OCI-LY3 (cell line): ENCODE results near the gene DSCAM.

Experiments
- H2AFZ ChIP-seq: fragments of 200-600, 300-600 bp; shearing (Covaris generic); 2 replicates; pipeline ENCODE4 v1.6.0; 2014; ENCODE audit warnings: antibody characterized with exemption, low read depth, low read length
- H3K27ac ChIP-seq: fragments of 200-600, 300-600 bp; sonication (generic); 2 replicates; pipeline ENCODE4 v1.5.1; 2014; ENCODE audit warnings: mild to moderate bottlenecking, low read length, moderate library complexity, mixed read lengths
- H3K27me3 ChIP-seq: fragments of 200-600, 300-600 bp; sonication (generic); 2 replicates; pipeline ENCODE4 v1.6.1; 2014; ENCODE audit warnings: low read depth, low read length, mixed read lengths
- H3K36me3 ChIP-seq: fragments of 200-600, 300-600 bp; sonication (generic); replicated peaks from 2 replicates; pipeline ENCODE3; 2014; ENCODE audit warnings: low read depth, low read length, mixed read lengths
- H3K4me1 ChIP-seq: fragments of 300-600, 200-600 bp; sonication (generic); 2 replicates; pipeline ENCODE4 v1.6.1; 2014; ENCODE audit warnings: low read length, mixed read lengths
- H3K4me2 ChIP-seq: fragments of 200-600, 300-600 bp; sonication (generic); 2 replicates; pipeline ENCODE4 v1.6.1; 2014; ENCODE audit warnings: low read length, mixed read lengths
- H3K4me3 ChIP-seq: fragments of 300-600, 200-600 bp; sonication (generic); 2 replicates; pipeline ENCODE4 v1.5.1; 2014; ENCODE audit warnings: antibody characterized with exemption, mild to moderate bottlenecking, low read length, moderate library complexity
- H3K79me2 ChIP-seq: fragments of 300-600, 200-600 bp; shearing (Covaris generic); 2 replicates; pipeline ENCODE4 v1.6.1; 2014; ENCODE audit warnings: mild to moderate bottlenecking, low read length, mixed read lengths
- H3K9ac ChIP-seq: fragments of 300-600, 200-600 bp; shearing (Covaris generic); 2 replicates; pipeline ENCODE4 v1.6.0; 2014; ENCODE audit warnings: mild to moderate bottlenecking, low read length, moderate library complexity
- H3K9me3 ChIP-seq: fragments of 200-600, 300-600 bp; shearing (Covaris generic); 2 replicates; pipeline ENCODE4 v1.6.1; 2014; ENCODE audit warnings: low read length, mixed read lengths; ENCODE audit not compliant: insufficient read depth
- H4K20me1 ChIP-seq: fragments of 200-600, 300-600 bp; sonication (generic); 2 replicates; pipeline ENCODE4 v1.6.1; 2016; ENCODE audit warnings: low read length, mixed read lengths; ENCODE audit not compliant: insufficient read depth
- CTCF ChIP-seq: fragments of 200-600, 300-600 bp; sonication (generic); IDR thresholded peaks from 2 replicates; pipeline ENCODE4 v1.5.1; 2014; ENCODE audit warnings: antibody characterized with exemption, low read length, low read depth
- EZH2phosphoT487 ChIP-seq: fragments of 200-600 bp; shearing (Covaris generic); IDR thresholded peaks from 2 replicates; pipeline ENCODE4 v1.6.1; 2018; ENCODE audit warnings: antibody characterized with exemption, mixed run types, low read depth

The DSCAM gene

GRCh38 chr21:40567501-40567900 is 279.5 kb downstream of the DSCAM start:
- H3K4me1 ChIP-seq, result no peaks in the 10 kb centered on the region
- no peaks in the 10 kb centered on the region for H3K79me2 ChIP-seq
- no peak for TF ChIP-seq CTCF
- TF ChIP-seq EZH2phosphoT487, result no peak
- no peaks in the 10 kb centered on the region for H3K9me3 ChIP-seq
- no peaks in the 10 kb centered on the region for H3K27me3 ChIP-seq
- H2AFZ ChIP-seq, result no peak overlapping the region
- no peak overlapping the region for H3K4me3 ChIP-seq
- H3K4me2 ChIP-seq, result no peak overlapping the region
- H3K9ac ChIP-seq, result no peak overlapping the region
- H3K36me3 ChIP-seq, result no peaks in the 10 kb centered on the region
- H4K20me1 ChIP-seq, result no peaks in the 10 kb centered on the region
- H3K27ac ChIP-seq, result no peak overlapping the region

- Histone ChIP-seq H3K27ac (no peak overlapping the region), H3K4me1 (no peaks in the 10 kb centered on the region), H3K79me2 (no peaks in the 10 kb centered on the region), H3K9me3 (no peaks in the 10 kb centered on the region), H3K4me2 (no peak overlapping the region), H3K4me3 (no peak overlapping the region), H4K20me1 (no peaks in the 10 kb centered on the region), H3K9ac (no peak overlapping the region), H2AFZ (no peak overlapping the region), H3K27me3 (no peaks in the 10 kb centered on the region), H3K36me3 (no peaks in the 10 kb centered on the region)
- TF ChIP-seq EZH2phosphoT487, result no peak
Measured at GRCh38 chr21:40566486-40566885, 280.5 kb downstream of the DSCAM start.

- no peak overlapping the region for H3K9ac ChIP-seq
- no peaks in the 10 kb centered on the region for H4K20me1 ChIP-seq
- no peak overlapping the region for H3K4me2 ChIP-seq
- H2AFZ ChIP-seq, result no peak overlapping the region
- no peaks in the 10 kb centered on the region for H3K9me3 ChIP-seq
- no peaks in the 10 kb centered on the region for H3K79me2 ChIP-seq
- H3K27ac ChIP-seq, result no peak overlapping the region
- no peaks in the 10 kb centered on the region for H3K27me3 ChIP-seq
- no peak overlapping the region for H3K4me3 ChIP-seq
- no peaks in the 10 kb centered on the region for H3K4me1 ChIP-seq
- H3K36me3 ChIP-seq, result no peaks in the 10 kb centered on the region
- TF ChIP-seq CTCF, result no peak
- no peak for TF ChIP-seq EZH2phosphoT487
Measured at GRCh38 chr21:40564318-40564717, 282.6 kb downstream of the DSCAM start.

GRCh38 chr21:40563900-40564299 is 283.1 kb downstream of the DSCAM start:
- no peak overlapping the region for H3K9ac ChIP-seq
- no peak overlapping the region for H3K27ac ChIP-seq
- no peaks in the 10 kb centered on the region for H3K4me1 ChIP-seq
- no peak overlapping the region for H3K4me2 ChIP-seq
- H3K79me2 ChIP-seq, result no peaks in the 10 kb centered on the region
- H3K4me3 ChIP-seq, result no peak overlapping the region
- no peaks in the 10 kb centered on the region for H3K9me3 ChIP-seq
- H3K36me3 ChIP-seq, result no peaks in the 10 kb centered on the region
- no peaks in the 10 kb centered on the region for H4K20me1 ChIP-seq
- H2AFZ ChIP-seq, result no peak overlapping the region
- no peak for TF ChIP-seq EZH2phosphoT487
- no peak for TF ChIP-seq CTCF
- H3K27me3 ChIP-seq, result no peaks in the 10 kb centered on the region
